ENCODE results near the gene TRPM3.

The TRPM3 gene

DNA sequence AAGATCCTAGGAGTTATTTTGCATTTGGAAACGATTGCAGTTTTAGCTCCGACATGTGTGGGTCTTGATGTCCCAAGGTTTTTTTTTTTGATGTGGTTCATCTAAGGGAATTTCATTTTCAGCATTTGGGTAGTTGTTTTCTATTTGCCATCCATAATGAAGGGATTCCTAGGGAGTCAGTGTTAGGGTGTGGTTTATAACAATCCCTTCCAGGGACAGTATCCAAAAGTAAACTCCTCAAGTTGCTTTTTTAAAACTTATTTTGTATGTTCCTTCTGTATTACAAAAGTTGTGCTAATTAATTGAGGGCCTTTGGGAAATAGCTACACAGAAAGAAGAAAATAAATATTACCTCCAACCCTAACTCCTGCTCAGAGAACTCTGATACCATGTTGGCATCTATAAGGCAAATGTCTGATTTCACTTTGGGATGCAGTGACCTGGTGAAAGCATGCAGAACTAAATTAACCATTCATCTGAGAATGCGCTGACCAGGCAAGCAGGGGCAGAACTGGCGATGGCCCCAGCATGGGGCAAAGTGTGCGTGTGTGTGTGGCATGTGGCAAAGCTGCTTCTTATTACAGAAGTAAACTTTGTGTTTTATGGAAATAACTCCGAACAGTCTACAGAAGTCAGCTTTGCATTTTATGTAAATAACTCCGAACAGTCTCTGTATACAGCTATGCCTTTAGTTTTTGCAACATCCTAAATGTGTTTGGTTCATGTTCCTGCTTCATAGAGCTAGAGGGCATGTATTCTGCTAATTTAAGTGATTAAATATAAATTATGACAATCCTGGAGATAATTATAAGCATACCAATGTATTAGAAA lies 237.2 kb downstream of the TRPM3 start:
- H3K27ac ChIP-seq = no peak overlapping the region
- TF ChIP-seq ZFX (IDR thresholded peaks at IDR 0.05) = no peak
- TF ChIP-seq, protein P1, sequence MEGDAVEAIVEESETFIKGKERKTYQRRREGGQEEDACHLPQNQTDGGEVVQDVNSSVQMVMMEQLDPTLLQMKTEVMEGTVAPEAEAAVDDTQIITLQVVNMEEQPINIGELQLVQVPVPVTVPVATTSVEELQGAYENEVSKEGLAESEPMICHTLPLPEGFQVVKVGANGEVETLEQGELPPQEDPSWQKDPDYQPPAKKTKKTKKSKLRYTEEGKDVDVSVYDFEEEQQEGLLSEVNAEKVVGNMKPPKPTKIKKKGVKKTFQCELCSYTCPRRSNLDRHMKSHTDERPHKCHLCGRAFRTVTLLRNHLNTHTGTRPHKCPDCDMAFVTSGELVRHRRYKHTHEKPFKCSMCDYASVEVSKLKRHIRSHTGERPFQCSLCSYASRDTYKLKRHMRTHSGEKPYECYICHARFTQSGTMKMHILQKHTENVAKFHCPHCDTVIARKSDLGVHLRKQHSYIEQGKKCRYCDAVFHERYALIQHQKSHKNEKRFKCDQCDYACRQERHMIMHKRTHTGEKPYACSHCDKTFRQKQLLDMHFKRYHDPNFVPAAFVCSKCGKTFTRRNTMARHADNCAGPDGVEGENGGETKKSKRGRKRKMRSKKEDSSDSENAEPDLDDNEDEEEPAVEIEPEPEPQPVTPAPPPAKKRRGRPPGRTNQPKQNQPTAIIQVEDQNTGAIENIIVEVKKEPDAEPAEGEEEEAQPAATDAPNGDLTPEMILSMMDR (conservative IDR thresholded peaks at IDR 0.05) = no peak

DNA sequence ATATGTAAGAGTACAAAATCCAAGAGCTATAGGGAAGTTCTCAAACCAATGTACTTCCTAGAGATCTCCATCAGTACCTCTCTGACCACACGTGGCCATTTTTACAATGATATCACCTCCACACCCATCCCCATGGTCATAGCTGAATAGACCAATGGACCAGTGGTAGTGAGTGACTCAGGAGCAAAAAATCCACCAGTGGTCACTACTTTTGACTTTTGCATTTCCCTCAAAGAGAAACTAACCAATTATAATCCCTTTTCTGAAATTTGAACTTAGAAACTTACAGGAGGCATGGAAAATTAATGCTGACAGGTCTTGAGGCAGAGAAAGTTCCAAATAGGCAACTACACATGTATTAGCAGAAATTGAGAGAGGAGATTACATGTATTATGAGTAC lies 238.4 kb downstream of the TRPM3 start:
- TF ChIP-seq, protein P1 (conservative IDR thresholded peaks at IDR 0.05) = no peak
- no peak for TF ChIP-seq ZFX (IDR thresholded peaks at IDR 0.05)
- H3K27ac ChIP-seq = no peak overlapping the region

DNA sequence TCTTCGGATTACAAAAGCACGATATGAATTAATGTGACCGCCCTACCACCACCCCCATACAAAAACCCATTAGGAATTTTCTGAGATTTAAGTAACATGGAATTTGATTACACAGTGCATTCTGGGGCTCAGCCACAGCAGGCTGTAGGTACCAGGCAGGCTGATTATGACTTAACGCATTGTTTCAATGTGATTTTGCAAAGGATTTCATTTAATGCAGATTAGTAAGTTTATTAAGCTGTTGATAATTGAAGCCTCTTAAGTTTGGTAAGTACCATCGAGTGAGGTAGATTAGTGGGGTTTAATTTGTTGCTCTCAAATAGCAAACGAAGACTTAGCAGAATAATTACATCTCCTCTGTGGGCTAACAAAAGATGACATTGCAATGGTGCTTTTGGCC lies 240.1 kb downstream of the TRPM3 start:
- TF ChIP-seq ZFX (IDR thresholded peaks at IDR 0.05) = no peak
- TF ChIP-seq, protein P1 (conservative IDR thresholded peaks at IDR 0.05) = no peak
- no peak overlapping the region for H3K27ac ChIP-seq

DNA sequence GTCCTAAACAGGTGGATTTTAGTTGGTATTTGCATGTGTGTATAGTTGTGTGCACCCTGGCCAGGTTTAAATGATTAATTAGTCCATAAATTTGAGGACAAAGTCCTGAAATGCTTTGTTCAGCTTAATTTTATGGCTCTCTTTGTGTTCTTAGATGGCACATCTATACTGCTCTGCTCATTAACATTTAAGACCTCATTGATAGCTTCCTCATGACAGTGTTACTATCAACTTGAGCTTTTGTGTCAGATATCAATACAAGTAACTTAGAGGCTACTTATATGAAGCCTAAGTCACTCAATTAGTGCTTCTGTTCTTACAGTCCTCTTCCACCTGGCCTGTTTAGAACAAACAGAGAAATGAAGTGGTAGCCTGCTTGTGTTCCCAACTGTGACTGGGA lies 240.9 kb downstream of the TRPM3 start:
- no peak for TF ChIP-seq ZFX (IDR thresholded peaks at IDR 0.05)
- TF ChIP-seq, protein P1 (conservative IDR thresholded peaks at IDR 0.05) = no peak
- no peak overlapping the region for H3K27ac ChIP-seq

DNA sequence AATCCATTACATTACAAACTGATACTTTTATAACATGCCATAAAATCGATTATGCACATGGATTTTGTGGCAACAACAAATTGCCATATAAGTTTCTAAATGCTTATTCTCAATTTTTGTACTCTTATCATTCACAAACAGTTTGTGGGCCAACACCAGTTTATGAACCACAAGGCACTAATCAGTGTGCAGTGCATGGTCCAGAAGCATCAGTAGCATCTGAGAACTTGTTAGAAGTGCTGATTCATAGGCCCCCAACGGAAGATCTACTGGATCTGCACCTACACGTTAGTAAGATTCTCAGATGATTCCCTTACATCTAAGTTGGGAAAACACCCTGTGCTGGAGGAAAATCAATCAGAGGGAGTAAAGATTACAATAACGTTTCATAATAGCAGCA lies 242.8 kb downstream of the TRPM3 start:
- TF ChIP-seq, protein P1 (conservative IDR thresholded peaks at IDR 0.05) = no peak
- no peak for TF ChIP-seq ZFX (IDR thresholded peaks at IDR 0.05)
- H3K27ac ChIP-seq = no peak overlapping the region

DNA sequence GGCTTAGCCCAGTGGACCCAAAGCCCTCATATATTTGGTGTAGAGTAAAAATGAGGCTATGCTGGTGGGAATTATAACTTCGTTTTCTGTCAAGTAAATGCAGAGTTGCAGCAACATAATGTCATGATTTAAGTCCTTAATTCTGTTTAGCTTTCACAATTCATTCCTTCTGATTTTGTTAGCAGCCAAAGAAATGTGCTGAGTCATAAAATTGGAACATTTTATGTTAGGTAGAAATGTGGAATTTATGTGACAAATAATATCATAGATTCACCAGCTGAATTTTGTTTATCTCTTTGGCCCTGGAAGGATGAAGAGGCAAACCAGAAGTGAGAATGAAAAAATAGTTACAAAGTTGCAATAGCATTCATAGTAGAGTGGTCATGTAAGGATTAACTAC lies 247.0 kb downstream of the TRPM3 start:
- TF ChIP-seq, protein P1 (conservative IDR thresholded peaks at IDR 0.05) = no peak
- TF ChIP-seq ZFX (IDR thresholded peaks at IDR 0.05) = no peak

DNA sequence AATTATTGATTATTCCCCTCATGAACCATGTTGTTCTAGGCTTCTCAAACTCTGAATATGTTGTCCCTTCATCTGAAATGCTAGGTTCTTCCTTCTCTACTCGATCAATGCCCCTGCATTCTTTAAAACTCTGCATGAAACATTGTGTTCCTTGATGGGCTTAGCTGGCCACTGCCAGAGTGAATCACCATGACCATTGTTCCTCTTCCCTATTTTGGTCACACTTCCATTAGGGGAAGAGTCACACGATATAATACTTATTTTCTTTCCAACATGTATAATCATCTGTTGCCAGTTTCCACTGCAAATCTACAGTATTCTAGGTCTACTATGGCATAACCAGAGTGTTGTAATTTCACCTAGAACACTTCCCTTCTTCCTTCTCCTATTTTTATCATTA lies 247.9 kb downstream of the TRPM3 start:
- no peak overlapping the region for H3K27ac ChIP-seq
- TF ChIP-seq, protein P1 (conservative IDR thresholded peaks at IDR 0.05) = no peak
- no peak for TF ChIP-seq ZFX (IDR thresholded peaks at IDR 0.05)

More for the DNA sequence above, 247.0 kb downstream of the TRPM3 start:
- no peak overlapping the region for H3K27ac ChIP-seq

Measured in C4-2B (cell line).